T-helper 1 cell treated with Interleukin-12 subunit alpha and Interleukin-12 subunit beta and Interleukin-4 antibody, amounts not matched to agents 30 μg/mL and 1 μg/mL, for 36 hours (primary cell): ENCODE measurements around the gene VPS37B.

Experiments
- H3K27ac Mint-ChIP-seq: one replicate; pipeline ENCODE4 v1.8.0; 2021; ENCODE audit warnings: mild to moderate bottlenecking, mixed read lengths
- H3K27me3 Mint-ChIP-seq: one replicate; pipeline ENCODE4 v1.8.0; 2021; ENCODE audit warnings: low read depth, mixed read lengths
- H3K36me3 Mint-ChIP-seq: one replicate; pipeline ENCODE4 v1.8.0; 2021; ENCODE audit warnings: low read depth, mixed read lengths
- H3K4me1 Mint-ChIP-seq: one replicate; pipeline ENCODE4 v1.8.0; 2021; ENCODE audit warnings: low read depth, mixed read lengths
- H3K4me3 Mint-ChIP-seq: one replicate; pipeline ENCODE4 v1.8.0; 2021; ENCODE audit warnings: mild to moderate bottlenecking, moderate library complexity, mixed read lengths
- H3K9me3 Mint-ChIP-seq: one replicate; pipeline ENCODE4 v1.8.0; 2021; ENCODE audit warnings: mixed read lengths

VPS37B gene

DNA sequence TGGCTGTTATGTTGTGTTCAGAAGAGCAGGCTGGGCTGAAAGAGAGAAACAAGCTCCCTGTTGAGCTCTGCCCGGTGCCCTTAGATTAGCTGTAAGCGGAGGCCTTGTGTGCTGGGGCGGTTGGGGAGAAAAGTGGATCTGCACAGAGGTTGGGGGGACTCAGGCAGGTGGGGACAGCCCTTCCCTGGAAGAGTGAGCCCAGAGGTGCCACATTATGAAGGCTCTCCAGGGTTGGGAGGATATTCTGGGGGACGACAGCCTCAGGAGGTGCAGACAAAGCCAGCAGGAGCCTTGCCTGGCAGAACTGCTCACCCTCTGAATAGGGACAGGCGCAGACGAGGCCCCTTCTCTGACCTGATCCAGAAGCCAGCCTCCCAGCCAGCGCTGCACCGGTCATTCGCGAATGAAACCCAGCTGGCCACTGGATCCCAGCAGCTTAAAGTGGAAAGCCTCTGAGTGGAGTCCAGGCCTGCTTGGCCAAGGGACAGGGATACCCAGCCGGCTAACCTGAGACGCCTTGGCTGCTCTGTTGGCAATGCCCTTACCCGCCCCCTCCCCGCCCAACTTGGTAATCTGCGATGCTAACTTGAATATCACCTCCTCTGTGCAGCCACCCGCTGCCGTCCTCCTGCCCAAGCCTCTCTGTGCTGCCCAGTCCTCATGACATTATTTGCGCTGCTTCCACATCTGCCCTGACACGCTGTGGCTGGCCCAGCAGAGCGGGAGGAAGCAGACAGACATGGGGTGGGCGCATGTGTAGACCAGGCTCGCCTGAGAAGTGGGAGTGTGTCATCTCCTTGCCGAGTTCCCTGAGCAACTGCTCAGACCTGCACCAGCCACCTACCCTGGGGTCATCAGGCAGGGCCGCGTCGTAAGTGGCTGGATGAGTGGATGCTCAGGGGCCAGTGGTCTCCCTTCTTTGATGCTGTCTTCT, 55.1 kb downstream of the VPS37B start:
- H3K27me3 Mint-ChIP-seq, result peaks cover 14% of the 10 kb centered on the region
- no peak overlapping the region for H3K4me3 Mint-ChIP-seq
- H3K36me3 Mint-ChIP-seq, result no peaks in the 10 kb centered on the region
- H3K4me1 Mint-ChIP-seq, result peaks cover 17% of the 10 kb centered on the region
- no peaks in the 10 kb centered on the region for H3K9me3 Mint-ChIP-seq
- no peak overlapping the region for H3K27ac Mint-ChIP-seq

- Mint-ChIP-seq H3K27ac (no peak overlapping the region), H3K4me1 (peaks cover 17% of the 10 kb centered on the region), H3K36me3 (no peaks in the 10 kb centered on the region)
Measured at GRCh38 chr12:122839907-122840554, 55.9 kb downstream of the VPS37B start.

GRCh38 chr12:122838841-122839240, 57.1 kb downstream of the VPS37B start:
- H3K27ac Mint-ChIP-seq, result no peak overlapping the region
- no peak overlapping the region for H3K4me3 Mint-ChIP-seq
- peaks cover 25% of the 10 kb centered on the region for H3K4me1 Mint-ChIP-seq
- no peaks in the 10 kb centered on the region for H3K36me3 Mint-ChIP-seq
- peaks cover 24% of the 10 kb centered on the region for H3K27me3 Mint-ChIP-seq
- H3K9me3 Mint-ChIP-seq, result no peaks in the 10 kb centered on the region

More at GRCh38 chr12:122839907-122840554, 55.9 kb downstream of the VPS37B start:
- no peaks in the 10 kb centered on the region for H3K9me3 Mint-ChIP-seq
- no peak overlapping the region for H3K4me3 Mint-ChIP-seq
- H3K27me3 Mint-ChIP-seq, result peaks cover 14% of the 10 kb centered on the region

GRCh38 chr12:122837306-122838265, 58.3 kb downstream of the VPS37B start:
- Mint-ChIP-seq H3K4me3 (peak overlapping the region; percentile 21), H3K4me1 (peaks cover 27% of the 10 kb centered on the region), H3K36me3 (no peaks in the 10 kb centered on the region), H3K27me3 (peaks cover 33% of the 10 kb centered on the region), H3K9me3 (no peaks in the 10 kb centered on the region), H3K27ac (no peak overlapping the region)

GRCh38 chr12:122836027-122836921, 59.6 kb downstream of the VPS37B start:
- Mint-ChIP-seq H3K9me3 (no peaks in the 10 kb centered on the region), H3K4me1 (peaks cover 27% of the 10 kb centered on the region), H3K36me3 (no peaks in the 10 kb centered on the region), H3K27ac (peak overlapping the region; percentile 87), H3K27me3 (peaks cover 33% of the 10 kb centered on the region), H3K4me3 (peak overlapping the region; percentile 94)

DNA sequence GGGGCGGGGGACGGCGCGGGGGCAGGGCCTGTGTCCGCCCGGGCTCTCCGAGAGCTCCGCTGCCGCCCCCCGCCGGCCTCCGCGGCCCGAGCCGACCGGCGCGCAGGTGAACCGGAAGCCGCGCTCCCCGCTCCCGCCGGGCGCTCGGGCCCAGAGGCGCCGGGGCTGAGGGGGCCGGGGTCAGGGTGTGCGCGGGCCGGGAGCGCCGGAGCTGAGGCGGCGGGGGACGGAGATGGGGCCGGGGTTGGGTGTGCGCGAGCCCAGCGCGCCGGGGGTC, 60.2 kb downstream of the VPS37B start:
- Mint-ChIP-seq H3K27ac (no peak overlapping the region), H3K36me3 (no peaks in the 10 kb centered on the region), H3K9me3 (no peaks in the 10 kb centered on the region), H3K4me1 (peaks cover 27% of the 10 kb centered on the region), H3K4me3 (no peak overlapping the region), H3K27me3 (peaks cover 34% of the 10 kb centered on the region)

DNA sequence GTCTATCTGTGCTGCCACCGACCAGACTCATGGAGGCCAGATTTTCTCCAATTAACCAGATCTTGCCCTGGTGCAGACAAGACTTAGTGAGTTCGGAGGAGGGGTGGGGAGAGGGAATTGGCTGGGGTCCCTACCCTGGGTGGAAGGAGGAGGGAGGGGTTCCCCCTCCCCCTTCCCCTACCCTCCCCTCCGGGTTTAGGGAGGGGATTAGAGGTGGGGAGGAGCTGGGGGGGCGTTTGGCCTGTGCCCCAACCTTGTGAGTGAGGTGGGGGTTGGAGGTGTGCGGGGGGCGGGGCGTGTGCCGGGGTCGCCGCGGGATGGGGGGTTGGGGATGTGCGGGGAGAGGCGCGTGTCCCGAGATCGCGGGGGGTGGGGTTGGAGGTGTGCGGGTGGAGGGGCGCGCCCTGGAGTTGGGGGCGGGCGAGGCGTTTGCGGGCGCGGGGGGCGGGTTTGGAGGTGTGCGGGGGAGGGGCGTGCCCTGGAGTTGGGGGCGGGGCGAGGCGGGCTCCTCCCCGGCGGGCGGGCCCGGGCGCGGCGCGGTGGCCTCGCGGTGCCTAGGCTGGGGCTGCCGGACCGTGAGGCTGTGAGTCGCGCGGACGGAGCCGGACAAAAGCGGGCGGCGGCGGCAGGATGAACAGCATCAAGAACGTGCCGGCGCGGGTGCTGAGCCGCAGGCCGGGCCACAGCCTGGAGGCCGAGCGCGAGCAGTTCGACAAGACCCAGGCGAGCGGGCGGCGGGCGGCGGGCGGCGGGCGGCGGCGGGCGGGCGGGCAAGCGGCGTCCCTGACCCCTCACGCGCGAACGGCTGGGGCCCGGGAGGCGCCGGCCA, 60.8 kb downstream of the VPS37B start, which contains the start of gene HIP1R:
Gene HIP1R, plus strand, starts transcription at position 537 of the 829 bp plus-strand sequence. Its CDS starts 94 bp downstream, at position 631.
- Mint-ChIP-seq H3K4me3 (peak within 1 kb of the TSS; percentile 94), H3K9me3 (no peaks in the 10 kb centered on the region), H3K4me1 (peaks cover 27% of the 10 kb centered on the region), H3K36me3 (no peaks in the 10 kb centered on the region), H3K27me3 (peaks cover 36% of the 10 kb centered on the region), H3K27ac (peak within 1 kb of the TSS; percentile 87)

DNA sequence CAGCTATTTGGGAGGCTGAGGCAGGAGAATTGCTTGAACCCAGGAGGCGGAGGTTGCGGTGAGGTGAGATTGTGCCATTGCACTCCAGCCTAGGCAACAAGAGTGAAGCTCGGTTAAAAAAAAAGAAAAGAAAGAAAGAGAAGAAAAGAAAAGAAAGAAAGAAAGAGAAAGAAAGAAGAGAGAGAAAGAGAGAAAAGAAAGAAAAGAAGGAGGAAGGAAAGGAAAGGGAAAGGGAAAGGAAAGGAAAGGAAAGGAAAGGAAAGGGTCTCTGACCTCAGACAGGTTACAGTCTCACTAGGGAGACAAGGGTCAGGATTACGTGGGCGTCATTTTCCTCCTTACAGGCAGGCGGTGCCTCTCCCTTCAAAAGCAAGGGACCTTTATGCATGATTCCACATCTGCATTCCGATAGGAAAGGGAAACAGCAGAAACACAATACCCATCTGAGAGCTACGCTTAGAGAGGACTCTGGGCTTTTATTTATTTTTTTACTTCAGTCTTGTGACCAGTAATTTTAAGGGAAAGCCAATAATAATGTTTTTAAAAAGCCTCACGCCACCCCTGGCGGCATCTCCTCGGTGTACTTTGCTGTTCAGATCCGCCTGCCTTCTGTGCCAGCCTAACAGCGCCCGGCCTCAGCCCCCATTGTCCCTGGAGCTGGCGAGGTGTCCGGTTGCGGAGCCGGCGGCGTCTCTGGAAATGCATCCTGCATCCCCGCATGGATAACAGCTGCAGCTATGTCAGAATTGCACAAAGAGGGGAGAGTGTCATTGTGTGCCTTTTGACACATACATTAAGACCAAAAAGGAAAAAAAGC, 61.6 kb downstream of the VPS37B start:
- H3K36me3 Mint-ChIP-seq, result no peaks in the 10 kb centered on the region
- H3K27me3 Mint-ChIP-seq, result peaks cover 42% of the 10 kb centered on the region
- peak overlapping the region; percentile 80 for H3K27ac Mint-ChIP-seq
- peak overlapping the region; percentile 87 for H3K4me3 Mint-ChIP-seq
- peaks cover 27% of the 10 kb centered on the region for H3K4me1 Mint-ChIP-seq
- H3K9me3 Mint-ChIP-seq, result no peaks in the 10 kb centered on the region

- Mint-ChIP-seq H3K9me3 (no peaks in the 10 kb centered on the region), H3K36me3 (no peaks in the 10 kb centered on the region), H3K27me3 (peaks cover 45% of the 10 kb centered on the region), H3K4me3 (no peak overlapping the region), H3K27ac (no peak overlapping the region), H3K4me1 (peaks cover 10% of the 10 kb centered on the region)
Measured at GRCh38 chr12:122830517-122831214, 65.3 kb downstream of the VPS37B start.

GRCh38 chr12:122827258-122827657, 68.7 kb downstream of the VPS37B start:
- H3K27me3 Mint-ChIP-seq, result peaks cover 32% of the 10 kb centered on the region
- no peak overlapping the region for H3K4me3 Mint-ChIP-seq
- H3K36me3 Mint-ChIP-seq, result no peaks in the 10 kb centered on the region
- no peaks in the 10 kb centered on the region for H3K4me1 Mint-ChIP-seq
- no peak overlapping the region for H3K27ac Mint-ChIP-seq
- H3K9me3 Mint-ChIP-seq, result no peaks in the 10 kb centered on the region

GRCh38 chr12:122825773-122826724, 69.9 kb downstream of the VPS37B start:
- H3K4me1 Mint-ChIP-seq, result no peaks in the 10 kb centered on the region
- H3K4me3 Mint-ChIP-seq, result peak overlapping the region; percentile 3
- H3K27ac Mint-ChIP-seq, result no peak overlapping the region
- H3K36me3 Mint-ChIP-seq, result no peaks in the 10 kb centered on the region
- no peaks in the 10 kb centered on the region for H3K9me3 Mint-ChIP-seq
- peaks cover 32% of the 10 kb centered on the region for H3K27me3 Mint-ChIP-seq
